Prostate gland (tissue), 2 donors: ENCODE results near the gene TNFRSF25.

Experiments
- POLR2A ChIP-seq: fragments of 450-650 bp; IDR thresholded peaks from one replicate; pipeline ENCODE4 v1.6.1; 2016; ENCODE audit warnings: antibody characterized with exemption, mild to moderate bottlenecking
- TF ChIP-seq, protein P1 (sequence below), 4 experiments: fragments of 200-600 bp in 2 of 4; fragments of 450-650 bp in 2 of 4; sonication (generic) in 2 of 4; IDR thresholded peaks; 1 replicate in 3 of 4; 2 replicates in 1 of 4; pipeline ENCODE4 v1.5.1; 2016 to 2019; ENCODE audit warnings: antibody characterized with exemption in 4 of 4, mild to moderate bottlenecking in 2 of 4, moderate library complexity in 2 of 4

DNA sequence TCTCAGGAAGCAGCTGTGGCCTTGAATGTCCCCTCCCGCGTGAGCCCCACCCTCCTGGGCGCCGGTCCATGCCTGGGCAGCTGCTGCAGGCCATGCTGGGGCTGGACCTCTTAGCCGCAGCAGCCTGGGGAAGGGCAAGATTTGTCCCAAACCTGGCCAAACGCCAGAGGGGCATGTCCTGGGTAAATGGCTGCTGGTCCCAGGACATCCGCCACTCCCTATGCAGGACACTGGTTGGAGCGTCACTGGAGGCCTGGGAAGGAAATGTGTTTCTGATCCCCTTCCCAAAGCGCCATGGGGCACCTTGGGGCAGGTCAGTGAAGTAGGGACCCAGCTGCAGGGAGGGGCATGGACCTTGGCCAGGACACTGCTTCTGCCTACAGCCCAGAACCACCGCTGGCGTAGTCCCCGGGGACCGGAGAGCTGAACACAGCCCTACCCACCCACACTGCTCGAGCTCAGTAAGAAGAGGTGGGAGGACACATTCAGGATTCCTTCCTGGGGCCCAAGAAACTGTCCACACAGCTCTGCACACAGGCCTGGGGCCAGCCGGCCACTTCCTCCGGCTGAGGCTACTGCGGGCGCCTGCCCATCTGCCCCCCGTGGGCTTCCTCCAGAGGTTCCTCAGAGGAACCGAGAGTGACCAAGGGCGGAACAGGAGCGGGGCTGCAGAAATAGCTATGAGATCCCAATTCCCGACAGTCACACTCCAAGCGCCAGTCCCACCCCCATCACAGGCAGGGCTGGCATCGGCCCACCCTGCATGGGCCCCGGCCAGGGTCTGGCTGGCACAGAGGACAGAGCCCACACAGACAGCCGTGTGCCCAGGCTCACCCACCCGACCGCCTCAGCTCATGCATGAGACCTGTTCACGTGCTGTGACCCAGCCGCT, 36.3 kb upstream of the TNFRSF25 start:
- TF ChIP-seq, protein P1, sequence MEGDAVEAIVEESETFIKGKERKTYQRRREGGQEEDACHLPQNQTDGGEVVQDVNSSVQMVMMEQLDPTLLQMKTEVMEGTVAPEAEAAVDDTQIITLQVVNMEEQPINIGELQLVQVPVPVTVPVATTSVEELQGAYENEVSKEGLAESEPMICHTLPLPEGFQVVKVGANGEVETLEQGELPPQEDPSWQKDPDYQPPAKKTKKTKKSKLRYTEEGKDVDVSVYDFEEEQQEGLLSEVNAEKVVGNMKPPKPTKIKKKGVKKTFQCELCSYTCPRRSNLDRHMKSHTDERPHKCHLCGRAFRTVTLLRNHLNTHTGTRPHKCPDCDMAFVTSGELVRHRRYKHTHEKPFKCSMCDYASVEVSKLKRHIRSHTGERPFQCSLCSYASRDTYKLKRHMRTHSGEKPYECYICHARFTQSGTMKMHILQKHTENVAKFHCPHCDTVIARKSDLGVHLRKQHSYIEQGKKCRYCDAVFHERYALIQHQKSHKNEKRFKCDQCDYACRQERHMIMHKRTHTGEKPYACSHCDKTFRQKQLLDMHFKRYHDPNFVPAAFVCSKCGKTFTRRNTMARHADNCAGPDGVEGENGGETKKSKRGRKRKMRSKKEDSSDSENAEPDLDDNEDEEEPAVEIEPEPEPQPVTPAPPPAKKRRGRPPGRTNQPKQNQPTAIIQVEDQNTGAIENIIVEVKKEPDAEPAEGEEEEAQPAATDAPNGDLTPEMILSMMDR (IDR thresholded peaks at IDR 0.05) = no peak
- TF ChIP-seq POLR2A = no peak
